ENCODE measurements around the gene CASP7. TPM values are rescaled to one million over a fixed set of nuclear protein-coding genes. Genes with fewer than 3 reads are reported as not detected.

Gene CASP7
- total RNA-seq, 3 donors from 2014 or later (not counting 1 experiment from before 2014, with no cell fraction given) = 13.4 to 20.0 (median 14.9) TPM

GRCh38 chr10:113704637-113705343, 25.1 kb downstream of the CASP7 start:
- intact Hi-C loops (cut with micrococcal nuclease) = no loop called here
- Histone ChIP-seq H3K4me3 (ENCODE audit: low read length) (no peak overlapping the region), H3K4me1 (ENCODE audit: control insufficient read depth, insufficient read depth, low read length) (no peaks in the 10 kb centered on the region), H3K36me3 (ENCODE audit: control insufficient read depth, insufficient read depth, low read length) (peaks cover 5% of the 10 kb centered on the region), H3K27me3 (ENCODE audit: control insufficient read depth, insufficient read depth, low read length) (no peaks in the 10 kb centered on the region), H3K27ac (ENCODE audit: low read length) (no peak overlapping the region), H3K9me3 (ENCODE audit: control insufficient read depth, insufficient read depth, low read length) (no peaks in the 10 kb centered on the region)
- no peak for ATAC-seq
- TF ChIP-seq, protein P1, sequence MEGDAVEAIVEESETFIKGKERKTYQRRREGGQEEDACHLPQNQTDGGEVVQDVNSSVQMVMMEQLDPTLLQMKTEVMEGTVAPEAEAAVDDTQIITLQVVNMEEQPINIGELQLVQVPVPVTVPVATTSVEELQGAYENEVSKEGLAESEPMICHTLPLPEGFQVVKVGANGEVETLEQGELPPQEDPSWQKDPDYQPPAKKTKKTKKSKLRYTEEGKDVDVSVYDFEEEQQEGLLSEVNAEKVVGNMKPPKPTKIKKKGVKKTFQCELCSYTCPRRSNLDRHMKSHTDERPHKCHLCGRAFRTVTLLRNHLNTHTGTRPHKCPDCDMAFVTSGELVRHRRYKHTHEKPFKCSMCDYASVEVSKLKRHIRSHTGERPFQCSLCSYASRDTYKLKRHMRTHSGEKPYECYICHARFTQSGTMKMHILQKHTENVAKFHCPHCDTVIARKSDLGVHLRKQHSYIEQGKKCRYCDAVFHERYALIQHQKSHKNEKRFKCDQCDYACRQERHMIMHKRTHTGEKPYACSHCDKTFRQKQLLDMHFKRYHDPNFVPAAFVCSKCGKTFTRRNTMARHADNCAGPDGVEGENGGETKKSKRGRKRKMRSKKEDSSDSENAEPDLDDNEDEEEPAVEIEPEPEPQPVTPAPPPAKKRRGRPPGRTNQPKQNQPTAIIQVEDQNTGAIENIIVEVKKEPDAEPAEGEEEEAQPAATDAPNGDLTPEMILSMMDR (IDR thresholded peaks at IDR 0.05) = peak; percentile 33
- Mint-ChIP-seq H3K27me3 (ENCODE audit: low read depth in 2 of 2) (no peaks in the 10 kb centered on the region), H3K9me3 (no peaks in the 10 kb centered on the region), H3K36me3 (no peaks in the 10 kb centered on the region), H3K4me3 (no peak overlapping the region), H3K4me1 (peaks cover 27 to 40% of the 10 kb centered on the region in 2 donors), H3K27ac (no peak overlapping the region)
- DNase-seq = peak in 1 of 2 donors; percentile 58
- 75% methylated on average over 5 of the region's 6 CpGs for WGBS (ENCODE audit: insufficient coverage)

- no peaks in the 10 kb centered on the region for H3K27me3 Mint-ChIP-seq (ENCODE audit: low read depth in 2 of 2)
- intact Hi-C loops (cut with micrococcal nuclease) = no loop called here
Measured at GRCh38 chr10:113705344-113705652, 25.6 kb downstream of the CASP7 start.

GRCh38 chr10:113706623-113707022, 26.9 kb downstream of the CASP7 start:
- H3K4me3 Mint-ChIP-seq = no peak overlapping the region
- TF ChIP-seq, protein P1 (IDR thresholded peaks at IDR 0.05) = no peak
- Histone ChIP-seq H3K27me3 (ENCODE audit: control insufficient read depth, insufficient read depth, low read length) (no peaks in the 10 kb centered on the region), H3K9me3 (ENCODE audit: control insufficient read depth, insufficient read depth, low read length) (no peaks in the 10 kb centered on the region), H3K4me3 (ENCODE audit: low read length) (no peak overlapping the region), H3K36me3 (ENCODE audit: control insufficient read depth, insufficient read depth, low read length) (peaks cover 3% of the 10 kb centered on the region), H3K4me1 (ENCODE audit: control insufficient read depth, insufficient read depth, low read length) (no peaks in the 10 kb centered on the region), H3K27ac (ENCODE audit: low read length) (no peak overlapping the region)
- DNase-seq = no peak
- H3K4me1 Mint-ChIP-seq = peaks cover 35 to 49% of the 10 kb centered on the region in 2 donors
- 72% methylated on average over 5 of the region's 5 CpGs for WGBS (ENCODE audit: insufficient coverage)
- H3K27ac Mint-ChIP-seq = no peak overlapping the region
- H3K9me3 Mint-ChIP-seq = no peaks in the 10 kb centered on the region
- H3K36me3 Mint-ChIP-seq = no peaks in the 10 kb centered on the region
- intact Hi-C loops (cut with micrococcal nuclease) = no loop called here
- ATAC-seq = no peak
- no peaks in the 10 kb centered on the region for H3K27me3 Mint-ChIP-seq (ENCODE audit: low read depth in 2 of 2)

More at GRCh38 chr10:113705344-113705652, 25.6 kb downstream of the CASP7 start:
- Histone ChIP-seq H3K36me3 (ENCODE audit: control insufficient read depth, insufficient read depth, low read length) (peaks cover 5% of the 10 kb centered on the region), H3K4me3 (ENCODE audit: low read length) (no peak overlapping the region), H3K27ac (ENCODE audit: low read length) (no peak overlapping the region), H3K9me3 (ENCODE audit: control insufficient read depth, insufficient read depth, low read length) (no peaks in the 10 kb centered on the region), H3K4me1 (ENCODE audit: control insufficient read depth, insufficient read depth, low read length) (no peaks in the 10 kb centered on the region), H3K27me3 (ENCODE audit: control insufficient read depth, insufficient read depth, low read length) (no peaks in the 10 kb centered on the region)
- Mint-ChIP-seq H3K27ac (no peak overlapping the region), H3K4me1 (peaks cover 32 to 45% of the 10 kb centered on the region in 2 donors), H3K4me3 (no peak overlapping the region), H3K36me3 (no peaks in the 10 kb centered on the region), H3K9me3 (no peaks in the 10 kb centered on the region)
- TF ChIP-seq, protein P1 (IDR thresholded peaks at IDR 0.05) = peak; percentile 3
- no peak for ATAC-seq
- no peak for DNase-seq

GRCh38 chr10:113708640-113709039, 28.9 kb downstream of the CASP7 start:
- Histone ChIP-seq H3K4me3 (ENCODE audit: low read length) (no peak overlapping the region), H3K27ac (ENCODE audit: low read length) (no peak overlapping the region), H3K36me3 (ENCODE audit: control insufficient read depth, insufficient read depth, low read length) (peaks cover 3% of the 10 kb centered on the region), H3K27me3 (ENCODE audit: control insufficient read depth, insufficient read depth, low read length) (no peaks in the 10 kb centered on the region), H3K4me1 (ENCODE audit: control insufficient read depth, insufficient read depth, low read length) (no peaks in the 10 kb centered on the region), H3K9me3 (ENCODE audit: control insufficient read depth, insufficient read depth, low read length) (no peaks in the 10 kb centered on the region)
- WGBS (ENCODE audit: insufficient coverage) = 92% methylated on average over 5 of the region's 6 CpGs
- H3K27me3 Mint-ChIP-seq (ENCODE audit: low read depth in 2 of 2) = no peaks in the 10 kb centered on the region
- H3K36me3 Mint-ChIP-seq = no peaks in the 10 kb centered on the region
- H3K9me3 Mint-ChIP-seq = no peaks in the 10 kb centered on the region
- H3K4me1 Mint-ChIP-seq = peaks cover 35 to 48% of the 10 kb centered on the region in 2 donors
- DNase-seq (no peak), ATAC-seq (no peak)
- H3K4me3 Mint-ChIP-seq = no peak overlapping the region
- intact Hi-C loops (cut with micrococcal nuclease) = no loop called here
- peak overlapping the region in 1 of 2 donors; percentile 44 for H3K27ac Mint-ChIP-seq
- TF ChIP-seq, protein P1 (IDR thresholded peaks at IDR 0.05) = no peak

All from natural killer cell (primary cell).